HL-60/S4 treated with retinoic acid at 250 ng/mL for 4 days and 3 days (cell line): ENCODE data around the gene ZKSCAN7.
"Not testable (repeated sequence)": the region's sequence is repeated elsewhere in the genome, so short reads cannot be mapped to it uniquely, and the experiment has no call there.

ENCODE experiments used
- in situ Hi-C: fragments of 300-500 bp; cut with MboI; formaldehyde crosslinking; loops from 2 replicates; pipeline ENCODE4 v1.7.0; 2022; ENCODE audit warnings: low sequenced_read_pairs

The ZKSCAN7 gene

GRCh38 chr3:44554626-44555592 is at the start of gene ZKSCAN7:
TSS of gene ZKSCAN7 (plus strand) at chr3:44555193. CDS start at chr3:44557048, 1,855 bp downstream.
- in situ Hi-C loops, result no loop called here

- in situ Hi-C loops, result no loop called here
These were observed 48.4 kb upstream of the ZKSCAN7 start for GRCh38 chr3:44506556-44506955.

- in situ Hi-C loops, result no loop called here
These were observed 48.0 kb upstream of the ZKSCAN7 start for GRCh38 chr3:44506961-44507360.

- in situ Hi-C loops, result no loop called here
These were observed 45.5 kb upstream of the ZKSCAN7 start for GRCh38 chr3:44509393-44509921.

- in situ Hi-C loops, result no loop called here
These were observed 45.0 kb upstream of the ZKSCAN7 start for GRCh38 chr3:44510000-44510368.

- in situ Hi-C loops, result no loop called here
These were observed 43.8 kb upstream of the ZKSCAN7 start for GRCh38 chr3:44511238-44511566.

- in situ Hi-C loops, result no loop called here
These were observed 41.5 kb upstream of the ZKSCAN7 start for GRCh38 chr3:44513513-44513912.

- in situ Hi-C loops, result no loop called here
These were observed 38.8 kb upstream of the ZKSCAN7 start for GRCh38 chr3:44516230-44516629.

- in situ Hi-C loops, result no loop called here
These were observed 36.2 kb upstream of the ZKSCAN7 start for GRCh38 chr3:44518782-44519156.

- in situ Hi-C loops, result no loop called here
These were observed 33.3 kb upstream of the ZKSCAN7 start for GRCh38 chr3:44521721-44522120.

GRCh38 chr3:44522494-44522933 is 32.5 kb upstream of the ZKSCAN7 start:
- in situ Hi-C loops, result no loop called here

- in situ Hi-C loops, result no loop called here
These were observed 29.9 kb upstream of the ZKSCAN7 start for GRCh38 chr3:44525060-44525459.

GRCh38 chr3:44529927-44530326 is 25.1 kb upstream of the ZKSCAN7 start:
- in situ Hi-C loops, result no loop called here

GRCh38 chr3:44530911-44531310 is 24.1 kb upstream of the ZKSCAN7 start:
- in situ Hi-C loops, result no loop called here

GRCh38 chr3:44534659-44535058 is 20.3 kb upstream of the ZKSCAN7 start:
- in situ Hi-C loops, result not testable (repeated sequence)

- in situ Hi-C loops, result no loop called here
These were observed 19.6 kb upstream of the ZKSCAN7 start for GRCh38 chr3:44535364-44535763.

- in situ Hi-C loops, result not testable (repeated sequence)
These were observed 10.2 kb upstream of the ZKSCAN7 start for GRCh38 chr3:44544811-44545210.

- in situ Hi-C loops, result no loop called here
These were observed 730 bp downstream of the ZKSCAN7 start for GRCh38 chr3:44555723-44556122.

- in situ Hi-C loops, result no loop called here
These were observed 2.1 kb downstream of the ZKSCAN7 start for GRCh38 chr3:44557074-44557473.

- in situ Hi-C loops, result no loop called here
These were observed 6.1 kb downstream of the ZKSCAN7 start for GRCh38 chr3:44561076-44561475.

GRCh38 chr3:44562147-44562546 is 7.2 kb downstream of the ZKSCAN7 start:
- in situ Hi-C loops, result no loop called here

- in situ Hi-C loops, result no loop called here
These were observed 13.6 kb downstream of the ZKSCAN7 start for GRCh38 chr3:44568561-44568960.
